ENCODE results near the gene CLEC4A. TPM values are rescaled to one million over a fixed set of nuclear protein-coding genes. Genes with fewer than 3 reads are reported as not detected.
"Not testable (repeated sequence)": the region's sequence is repeated elsewhere in the genome, so short reads cannot be mapped to it uniquely, and the experiment has no call there.

Gene CLEC4A
- total RNA-seq, 1 donor from 2014 or later: 1.5 TPM

- H3K4me1 Mint-ChIP-seq: peaks cover 9% of the 10 kb centered on the region
- no peak for DNase-seq (ENCODE audit: low spot score in 2 of 2, unreplicated experiment in 2 of 2)
- no peaks in the 10 kb centered on the region for H3K27me3 Mint-ChIP-seq (ENCODE audit: low read depth)
- no peak for TF ChIP-seq CTCF (IDR thresholded peaks at IDR 0.05; ENCODE audit: unreplicated experiment)
- no peaks in the 10 kb centered on the region for H3K9me3 Mint-ChIP-seq
- H3K36me3 Mint-ChIP-seq: peaks cover 19% of the 10 kb centered on the region
- no peak overlapping the region for H3K27ac Mint-ChIP-seq
- no peak overlapping the region for H3K4me3 Mint-ChIP-seq
Measured at GRCh38 chr12:8088574-8088973, 34.8 kb upstream of the CLEC4A start.

GRCh38 chr12:8089277-8089676 lies 34.1 kb upstream of the CLEC4A start:
- not testable (repeated sequence) for H3K4me3 Mint-ChIP-seq; H3K27ac Mint-ChIP-seq; H3K4me1 Mint-ChIP-seq; H3K9me3 Mint-ChIP-seq; DNase-seq (ENCODE audit: low spot score in 2 of 2, unreplicated experiment in 2 of 2); H3K27me3 Mint-ChIP-seq (ENCODE audit: low read depth)
- H3K36me3 Mint-ChIP-seq: peaks cover 24% of the 10 kb centered on the region

GRCh38 chr12:8089716-8090115 lies 33.7 kb upstream of the CLEC4A start:
- H3K27me3 Mint-ChIP-seq (ENCODE audit: low read depth): no peaks in the 10 kb centered on the region
- H3K4me3 Mint-ChIP-seq: no peak overlapping the region
- peaks cover 28% of the 10 kb centered on the region for H3K36me3 Mint-ChIP-seq
- DNase-seq (ENCODE audit: low spot score in 2 of 2, unreplicated experiment in 2 of 2): no peak
- peaks cover 2% of the 10 kb centered on the region for H3K9me3 Mint-ChIP-seq
- H3K4me1 Mint-ChIP-seq: peaks cover under 1% of the 10 kb centered on the region
- H3K27ac Mint-ChIP-seq: no peak overlapping the region
- TF ChIP-seq CTCF (IDR thresholded peaks at IDR 0.05; ENCODE audit: unreplicated experiment): no peak

GRCh38 chr12:8093291-8093690 lies 30.1 kb upstream of the CLEC4A start:
- no peaks in the 10 kb centered on the region for H3K27me3 Mint-ChIP-seq (ENCODE audit: low read depth)
- H3K36me3 Mint-ChIP-seq: peaks cover 45% of the 10 kb centered on the region
- no peak overlapping the region for H3K27ac Mint-ChIP-seq
- no peak overlapping the region for H3K4me3 Mint-ChIP-seq
- H3K9me3 Mint-ChIP-seq: peaks cover 4% of the 10 kb centered on the region
- TF ChIP-seq CTCF (IDR thresholded peaks at IDR 0.05; ENCODE audit: unreplicated experiment): no peak
- no peak for DNase-seq (ENCODE audit: low spot score in 2 of 2, unreplicated experiment in 2 of 2)
- no peaks in the 10 kb centered on the region for H3K4me1 Mint-ChIP-seq

- Mint-ChIP-seq H3K36me3 (peaks cover 58% of the 10 kb centered on the region), H3K27me3 (ENCODE audit: low read depth) (no peaks in the 10 kb centered on the region), H3K4me1 (no peaks in the 10 kb centered on the region), H3K9me3 (peaks cover 4% of the 10 kb centered on the region), H3K27ac (no peak overlapping the region), H3K4me3 (no peak overlapping the region)
- TF ChIP-seq CTCF (IDR thresholded peaks at IDR 0.05; ENCODE audit: unreplicated experiment): no peak
- DNase-seq (ENCODE audit: low spot score in 2 of 2, unreplicated experiment in 2 of 2): no peak
Measured at GRCh38 chr12:8096281-8096915, 27.0 kb upstream of the CLEC4A start.

- no peaks in the 10 kb centered on the region for H3K4me1 Mint-ChIP-seq
- no peak overlapping the region for H3K4me3 Mint-ChIP-seq
- H3K9me3 Mint-ChIP-seq: peaks cover 21% of the 10 kb centered on the region
- H3K27ac Mint-ChIP-seq: no peak overlapping the region
- peaks cover 52% of the 10 kb centered on the region for H3K36me3 Mint-ChIP-seq
- no peak for DNase-seq (ENCODE audit: low spot score in 2 of 2, unreplicated experiment in 2 of 2)
- no peaks in the 10 kb centered on the region for H3K27me3 Mint-ChIP-seq (ENCODE audit: low read depth)
- TF ChIP-seq CTCF (IDR thresholded peaks at IDR 0.05; ENCODE audit: unreplicated experiment): no peak
Measured at GRCh38 chr12:8099235-8099634, 24.2 kb upstream of the CLEC4A start.

Data from mesothelial cell of epicardium (in vitro differentiated cells).